ENCODE measurements around the gene ZNF384.

The ZNF384 gene

DNA sequence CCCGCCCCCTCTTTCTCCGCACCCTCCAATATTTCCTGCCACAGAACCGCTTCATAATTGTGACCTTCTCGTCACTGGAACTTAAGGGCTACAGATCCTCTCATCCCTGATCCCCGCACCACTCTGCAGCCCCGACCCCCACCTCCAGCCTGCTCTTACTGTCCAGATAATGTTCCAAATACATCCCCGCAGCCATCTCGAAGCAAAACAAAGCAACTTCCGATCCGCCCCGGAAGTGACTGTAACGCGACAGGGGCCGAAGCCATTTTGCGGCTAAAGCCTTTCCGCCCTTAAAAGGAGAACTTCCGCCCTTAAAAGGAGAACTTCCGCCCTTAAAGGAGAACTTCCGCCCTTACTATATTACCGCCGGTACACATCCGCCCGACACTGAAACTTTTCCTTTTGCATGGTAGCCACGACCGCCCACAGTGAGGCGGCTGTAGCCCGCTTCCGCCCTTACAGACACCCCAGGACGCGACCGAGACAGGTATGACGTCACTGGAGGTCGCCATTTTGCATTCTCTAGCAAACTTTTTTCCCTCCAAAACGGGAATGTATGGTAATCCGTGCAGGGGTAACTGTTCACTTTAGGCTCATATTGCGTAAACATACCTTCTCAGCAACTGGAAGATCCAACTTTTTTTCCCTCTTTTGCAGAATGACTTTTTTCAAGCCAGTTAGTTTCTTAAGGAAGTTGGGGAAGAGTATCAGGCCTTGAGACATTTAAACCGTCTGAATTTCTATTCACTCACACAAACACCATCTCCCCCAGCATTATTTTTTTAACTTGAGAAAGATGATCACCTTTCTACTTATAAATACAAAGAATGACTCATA, 26.1 kb downstream of the ZNF384 start, which contains the start of gene ING4 (continued):
- TF ChIP-seq, protein P1, sequence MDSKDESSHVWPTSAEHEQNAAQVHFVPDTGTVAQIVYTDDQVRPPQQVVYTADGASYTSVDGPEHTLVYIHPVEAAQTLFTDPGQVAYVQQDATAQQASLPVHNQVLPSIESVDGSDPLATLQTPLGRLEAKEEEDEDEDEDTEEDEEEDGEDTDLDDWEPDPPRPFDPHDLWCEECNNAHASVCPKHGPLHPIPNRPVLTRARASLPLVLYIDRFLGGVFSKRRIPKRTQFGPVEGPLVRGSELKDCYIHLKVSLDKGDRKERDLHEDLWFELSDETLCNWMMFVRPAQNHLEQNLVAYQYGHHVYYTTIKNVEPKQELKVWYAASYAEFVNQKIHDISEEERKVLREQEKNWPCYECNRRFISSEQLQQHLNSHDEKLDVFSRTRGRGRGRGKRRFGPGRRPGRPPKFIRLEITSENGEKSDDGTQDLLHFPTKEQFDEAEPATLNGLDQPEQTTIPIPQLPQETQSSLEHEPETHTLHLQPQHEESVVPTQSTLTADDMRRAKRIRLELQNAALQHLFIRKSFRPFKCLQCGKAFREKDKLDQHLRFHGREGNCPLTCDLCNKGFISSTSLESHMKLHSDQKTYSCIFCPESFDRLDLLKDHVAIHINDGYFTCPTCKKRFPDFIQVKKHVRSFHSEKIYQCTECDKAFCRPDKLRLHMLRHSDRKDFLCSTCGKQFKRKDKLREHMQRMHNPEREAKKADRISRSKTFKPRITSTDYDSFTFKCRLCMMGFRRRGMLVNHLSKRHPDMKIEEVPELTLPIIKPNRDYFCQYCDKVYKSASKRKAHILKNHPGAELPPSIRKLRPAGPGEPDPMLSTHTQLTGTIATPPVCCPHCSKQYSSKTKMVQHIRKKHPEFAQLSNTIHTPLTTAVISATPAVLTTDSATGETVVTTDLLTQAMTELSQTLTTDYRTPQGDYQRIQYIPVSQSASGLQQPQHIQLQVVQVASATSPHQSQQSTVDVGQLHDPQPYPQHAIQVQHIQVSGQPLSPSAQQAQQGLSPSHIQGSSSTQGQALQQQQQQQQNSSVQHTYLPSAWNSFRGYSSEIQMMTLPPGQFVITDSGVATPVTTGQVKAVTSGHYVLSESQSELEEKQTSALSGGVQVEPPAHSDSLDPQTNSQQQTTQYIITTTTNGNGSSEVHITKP (tag by site-specific recombination; IDR thresholded peaks at IDR 0.05) = peak; percentile 61
- TF ChIP-seq HOXA7 (CRISPR knock-in tag; IDR thresholded peaks at IDR 0.05; ENCODE audit: borderline replicate concordance) (no peak), WT1 (tag by site-specific recombination; IDR thresholded peaks at IDR 0.05) (no peak; the same call in none of the 2 replicates), ZNF558 (tag by site-specific recombination; IDR thresholded peaks at IDR 0.05) (peak; percentile 72; the same call in 1 of the 2 replicates), ZNF335 (tag by site-specific recombination; conservative IDR thresholded peaks at IDR 0.05) (peak; percentile 92), ZNF561 (tag by site-specific recombination; IDR thresholded peaks at IDR 0.05; ENCODE audit: borderline replicate concordance) (peak; percentile 95), ZNF791 (tag by site-specific recombination; IDR thresholded peaks at IDR 0.05) (no peak), ZNF366 (tag by site-specific recombination; conservative IDR thresholded peaks at IDR 0.05) (peak; percentile 80)
- TF ChIP-seq, protein P2, sequence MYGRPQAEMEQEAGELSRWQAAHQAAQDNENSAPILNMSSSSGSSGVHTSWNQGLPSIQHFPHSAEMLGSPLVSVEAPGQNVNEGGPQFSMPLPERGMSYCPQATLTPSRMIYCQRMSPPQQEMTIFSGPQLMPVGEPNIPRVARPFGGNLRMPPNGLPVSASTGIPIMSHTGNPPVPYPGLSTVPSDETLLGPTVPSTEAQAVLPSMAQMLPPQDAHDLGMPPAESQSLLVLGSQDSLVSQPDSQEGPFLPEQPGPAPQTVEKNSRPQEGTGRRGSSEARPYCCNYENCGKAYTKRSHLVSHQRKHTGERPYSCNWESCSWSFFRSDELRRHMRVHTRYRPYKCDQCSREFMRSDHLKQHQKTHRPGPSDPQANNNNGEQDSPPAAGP (tag by site-specific recombination; IDR thresholded peaks at IDR 0.05) = peak; percentile 82

DNA sequence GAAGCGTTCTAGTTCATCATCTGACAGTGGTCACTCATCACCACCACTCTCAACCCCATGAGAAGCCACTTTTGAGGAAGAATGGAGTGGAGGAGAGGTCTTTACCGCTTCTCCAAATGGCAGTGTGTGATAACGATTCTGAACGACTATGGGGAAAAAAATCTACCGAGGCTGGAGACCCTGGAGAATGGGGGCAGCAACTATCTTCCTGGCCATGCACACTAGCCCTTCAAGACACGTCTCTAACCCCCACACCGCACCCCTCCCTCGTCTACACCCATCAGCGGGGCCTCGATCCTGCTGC, 26.6 kb downstream of the ZNF384 start:
- Histone ChIP-seq H3K36me3 (ENCODE audit: control insufficient read depth in 2 of 2, insufficient read depth in 1 of 2, low read length in 2 of 2) (peaks cover 12 to 23% of the 10 kb centered on the region in 2 experiments), H3K4me3 (ENCODE audit: low read depth, low read length) (peak overlapping the region; percentile 76), H3K4me1 (ENCODE audit: control insufficient read depth, insufficient read depth, low read length) (peaks cover 7% of the 10 kb centered on the region; the same call in 1 of the 2 replicates), H3K9me3 (ENCODE audit: control insufficient read depth, insufficient read depth, low read depth, low read length) (no peaks in the 10 kb centered on the region), H3K27ac (ENCODE audit: extremely low read depth, low read depth, low read length) (no peak overlapping the region)
- ChIA-PET CTCF (no interaction called here), POLR2A (no interaction called here)
- TF ChIP-seq, protein P3, sequence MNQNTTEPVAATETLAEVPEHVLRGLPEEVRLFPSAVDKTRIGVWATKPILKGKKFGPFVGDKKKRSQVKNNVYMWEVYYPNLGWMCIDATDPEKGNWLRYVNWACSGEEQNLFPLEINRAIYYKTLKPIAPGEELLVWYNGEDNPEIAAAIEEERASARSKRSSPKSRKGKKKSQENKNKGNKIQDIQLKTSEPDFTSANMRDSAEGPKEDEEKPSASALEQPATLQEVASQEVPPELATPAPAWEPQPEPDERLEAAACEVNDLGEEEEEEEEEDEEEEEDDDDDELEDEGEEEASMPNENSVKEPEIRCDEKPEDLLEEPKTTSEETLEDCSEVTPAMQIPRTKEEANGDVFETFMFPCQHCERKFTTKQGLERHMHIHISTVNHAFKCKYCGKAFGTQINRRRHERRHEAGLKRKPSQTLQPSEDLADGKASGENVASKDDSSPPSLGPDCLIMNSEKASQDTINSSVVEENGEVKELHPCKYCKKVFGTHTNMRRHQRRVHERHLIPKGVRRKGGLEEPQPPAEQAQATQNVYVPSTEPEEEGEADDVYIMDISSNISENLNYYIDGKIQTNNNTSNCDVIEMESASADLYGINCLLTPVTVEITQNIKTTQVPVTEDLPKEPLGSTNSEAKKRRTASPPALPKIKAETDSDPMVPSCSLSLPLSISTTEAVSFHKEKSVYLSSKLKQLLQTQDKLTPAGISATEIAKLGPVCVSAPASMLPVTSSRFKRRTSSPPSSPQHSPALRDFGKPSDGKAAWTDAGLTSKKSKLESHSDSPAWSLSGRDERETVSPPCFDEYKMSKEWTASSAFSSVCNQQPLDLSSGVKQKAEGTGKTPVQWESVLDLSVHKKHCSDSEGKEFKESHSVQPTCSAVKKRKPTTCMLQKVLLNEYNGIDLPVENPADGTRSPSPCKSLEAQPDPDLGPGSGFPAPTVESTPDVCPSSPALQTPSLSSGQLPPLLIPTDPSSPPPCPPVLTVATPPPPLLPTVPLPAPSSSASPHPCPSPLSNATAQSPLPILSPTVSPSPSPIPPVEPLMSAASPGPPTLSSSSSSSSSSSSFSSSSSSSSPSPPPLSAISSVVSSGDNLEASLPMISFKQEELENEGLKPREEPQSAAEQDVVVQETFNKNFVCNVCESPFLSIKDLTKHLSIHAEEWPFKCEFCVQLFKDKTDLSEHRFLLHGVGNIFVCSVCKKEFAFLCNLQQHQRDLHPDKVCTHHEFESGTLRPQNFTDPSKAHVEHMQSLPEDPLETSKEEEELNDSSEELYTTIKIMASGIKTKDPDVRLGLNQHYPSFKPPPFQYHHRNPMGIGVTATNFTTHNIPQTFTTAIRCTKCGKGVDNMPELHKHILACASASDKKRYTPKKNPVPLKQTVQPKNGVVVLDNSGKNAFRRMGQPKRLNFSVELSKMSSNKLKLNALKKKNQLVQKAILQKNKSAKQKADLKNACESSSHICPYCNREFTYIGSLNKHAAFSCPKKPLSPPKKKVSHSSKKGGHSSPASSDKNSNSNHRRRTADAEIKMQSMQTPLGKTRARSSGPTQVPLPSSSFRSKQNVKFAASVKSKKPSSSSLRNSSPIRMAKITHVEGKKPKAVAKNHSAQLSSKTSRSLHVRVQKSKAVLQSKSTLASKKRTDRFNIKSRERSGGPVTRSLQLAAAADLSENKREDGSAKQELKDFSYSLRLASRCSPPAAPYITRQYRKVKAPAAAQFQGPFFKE (tag by site-specific recombination; IDR thresholded peaks at IDR 0.05; ENCODE audit: borderline replicate concordance) = peak; percentile 40; the same call in 1 of the 2 replicates
- TF ChIP-seq ZNF133 (tag by site-specific recombination; IDR thresholded peaks at IDR 0.05) = no peak
- no peak for TF ChIP-seq ZNF529 (tag by site-specific recombination; IDR thresholded peaks at IDR 0.05; ENCODE audit: insufficient replicate concordance)
- no peak for TF ChIP-seq ZNF621 (tag by site-specific recombination; IDR thresholded peaks at IDR 0.05)
- TF ChIP-seq, protein P4, sequence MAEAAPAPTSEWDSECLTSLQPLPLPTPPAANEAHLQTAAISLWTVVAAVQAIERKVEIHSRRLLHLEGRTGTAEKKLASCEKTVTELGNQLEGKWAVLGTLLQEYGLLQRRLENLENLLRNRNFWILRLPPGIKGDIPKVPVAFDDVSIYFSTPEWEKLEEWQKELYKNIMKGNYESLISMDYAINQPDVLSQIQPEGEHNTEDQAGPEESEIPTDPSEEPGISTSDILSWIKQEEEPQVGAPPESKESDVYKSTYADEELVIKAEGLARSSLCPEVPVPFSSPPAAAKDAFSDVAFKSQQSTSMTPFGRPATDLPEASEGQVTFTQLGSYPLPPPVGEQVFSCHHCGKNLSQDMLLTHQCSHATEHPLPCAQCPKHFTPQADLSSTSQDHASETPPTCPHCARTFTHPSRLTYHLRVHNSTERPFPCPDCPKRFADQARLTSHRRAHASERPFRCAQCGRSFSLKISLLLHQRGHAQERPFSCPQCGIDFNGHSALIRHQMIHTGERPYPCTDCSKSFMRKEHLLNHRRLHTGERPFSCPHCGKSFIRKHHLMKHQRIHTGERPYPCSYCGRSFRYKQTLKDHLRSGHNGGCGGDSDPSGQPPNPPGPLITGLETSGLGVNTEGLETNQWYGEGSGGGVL (tag by site-specific recombination; IDR thresholded peaks at IDR 0.05) = peak; percentile 9; the same call in 1 of the 2 replicates
- no peak for TF ChIP-seq HOXA7 (CRISPR knock-in tag; IDR thresholded peaks at IDR 0.05; ENCODE audit: borderline replicate concordance)
- 0 out of 2 replicates have a peak, but pooled peaks have one; percentile 31 for TF ChIP-seq ZSCAN23 (tag by site-specific recombination; IDR thresholded peaks at IDR 0.05)
